ENCODE data around the gene RNF125. TPM values are rescaled to one million over a fixed set of nuclear protein-coding genes. Genes with fewer than 3 reads are reported as not detected.

RNF125 gene
- total and polyA plus RNA-seq, 9 of the 15 experiments (the other 6 are each of a cell fraction or from before 2014, with no cell fraction given): 0.01 to 0.29 (median 0.07) TPM; not detected in 1

DNA sequence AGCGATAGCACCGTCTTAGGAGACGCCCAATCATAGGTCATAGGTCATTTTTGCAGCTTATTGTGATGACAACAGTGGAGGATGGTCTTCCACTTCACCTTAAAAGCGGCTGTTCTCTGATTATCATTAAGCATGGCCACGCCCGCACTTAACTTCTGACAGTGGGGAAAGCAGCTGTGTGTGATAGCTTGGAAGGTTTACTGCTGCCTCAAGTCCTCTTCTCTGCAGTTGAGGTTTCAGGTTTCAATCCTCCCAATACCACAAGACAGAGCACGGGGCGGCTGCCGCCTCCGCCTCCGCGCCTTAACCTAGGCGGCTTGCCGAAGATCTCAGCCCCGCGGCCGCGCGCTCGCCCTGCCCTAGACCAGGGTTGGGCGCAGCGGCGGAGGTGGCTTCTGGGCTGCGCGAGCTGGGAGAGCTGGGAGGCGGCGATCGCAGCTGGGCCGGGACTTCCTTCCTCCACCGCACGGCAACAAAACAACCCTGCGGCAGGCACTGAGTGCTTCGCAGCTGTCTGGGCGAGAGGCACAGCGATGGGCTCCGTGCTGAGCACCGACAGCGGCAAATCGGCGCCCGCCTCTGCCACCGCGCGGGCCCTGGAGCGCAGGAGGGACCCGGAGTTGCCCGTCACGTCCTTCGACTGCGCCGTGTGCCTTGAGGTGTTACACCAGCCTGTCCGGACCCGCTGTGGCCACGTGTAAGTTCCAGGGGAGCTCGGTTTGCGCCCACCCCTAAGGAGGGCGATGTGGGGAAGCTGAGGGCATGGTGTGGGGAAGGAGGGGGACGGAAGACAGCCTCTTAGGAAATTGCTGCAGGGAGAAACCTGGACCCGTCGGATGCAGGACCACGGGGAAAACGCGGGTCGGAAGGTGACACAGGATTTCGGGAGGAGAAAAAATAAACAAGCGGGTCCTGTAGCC, at the start of gene RNF125 (continued):
- TF ChIP-seq TEAD1 (CRISPR knock-in tag; IDR thresholded peaks at IDR 0.05): no peak
- TF ChIP-seq ZNF583 (CRISPR knock-in tag; IDR thresholded peaks at IDR 0.05): no peak
- no peak for TF ChIP-seq ZNF274 (IDR thresholded peaks at IDR 0.05; ENCODE audit: borderline replicate concordance, low read depth, low read length)
- no peak for TF ChIP-seq ZZZ3 (IDR thresholded peaks at IDR 0.05)
- no peak for TF ChIP-seq ZBTB1 (CRISPR knock-in tag; IDR thresholded peaks at IDR 0.05; ENCODE audit: borderline replicate concordance, low read depth)
- TF ChIP-seq KAT7 (CRISPR knock-in tag; IDR thresholded peaks at IDR 0.05; ENCODE audit: borderline replicate concordance): no peak
- TF ChIP-seq EP300 (IDR thresholded peaks at IDR 0.05; ENCODE audit: low read length): peak; percentile 39; the same call in 1 of the 2 replicates
- TF ChIP-seq, protein P1, sequence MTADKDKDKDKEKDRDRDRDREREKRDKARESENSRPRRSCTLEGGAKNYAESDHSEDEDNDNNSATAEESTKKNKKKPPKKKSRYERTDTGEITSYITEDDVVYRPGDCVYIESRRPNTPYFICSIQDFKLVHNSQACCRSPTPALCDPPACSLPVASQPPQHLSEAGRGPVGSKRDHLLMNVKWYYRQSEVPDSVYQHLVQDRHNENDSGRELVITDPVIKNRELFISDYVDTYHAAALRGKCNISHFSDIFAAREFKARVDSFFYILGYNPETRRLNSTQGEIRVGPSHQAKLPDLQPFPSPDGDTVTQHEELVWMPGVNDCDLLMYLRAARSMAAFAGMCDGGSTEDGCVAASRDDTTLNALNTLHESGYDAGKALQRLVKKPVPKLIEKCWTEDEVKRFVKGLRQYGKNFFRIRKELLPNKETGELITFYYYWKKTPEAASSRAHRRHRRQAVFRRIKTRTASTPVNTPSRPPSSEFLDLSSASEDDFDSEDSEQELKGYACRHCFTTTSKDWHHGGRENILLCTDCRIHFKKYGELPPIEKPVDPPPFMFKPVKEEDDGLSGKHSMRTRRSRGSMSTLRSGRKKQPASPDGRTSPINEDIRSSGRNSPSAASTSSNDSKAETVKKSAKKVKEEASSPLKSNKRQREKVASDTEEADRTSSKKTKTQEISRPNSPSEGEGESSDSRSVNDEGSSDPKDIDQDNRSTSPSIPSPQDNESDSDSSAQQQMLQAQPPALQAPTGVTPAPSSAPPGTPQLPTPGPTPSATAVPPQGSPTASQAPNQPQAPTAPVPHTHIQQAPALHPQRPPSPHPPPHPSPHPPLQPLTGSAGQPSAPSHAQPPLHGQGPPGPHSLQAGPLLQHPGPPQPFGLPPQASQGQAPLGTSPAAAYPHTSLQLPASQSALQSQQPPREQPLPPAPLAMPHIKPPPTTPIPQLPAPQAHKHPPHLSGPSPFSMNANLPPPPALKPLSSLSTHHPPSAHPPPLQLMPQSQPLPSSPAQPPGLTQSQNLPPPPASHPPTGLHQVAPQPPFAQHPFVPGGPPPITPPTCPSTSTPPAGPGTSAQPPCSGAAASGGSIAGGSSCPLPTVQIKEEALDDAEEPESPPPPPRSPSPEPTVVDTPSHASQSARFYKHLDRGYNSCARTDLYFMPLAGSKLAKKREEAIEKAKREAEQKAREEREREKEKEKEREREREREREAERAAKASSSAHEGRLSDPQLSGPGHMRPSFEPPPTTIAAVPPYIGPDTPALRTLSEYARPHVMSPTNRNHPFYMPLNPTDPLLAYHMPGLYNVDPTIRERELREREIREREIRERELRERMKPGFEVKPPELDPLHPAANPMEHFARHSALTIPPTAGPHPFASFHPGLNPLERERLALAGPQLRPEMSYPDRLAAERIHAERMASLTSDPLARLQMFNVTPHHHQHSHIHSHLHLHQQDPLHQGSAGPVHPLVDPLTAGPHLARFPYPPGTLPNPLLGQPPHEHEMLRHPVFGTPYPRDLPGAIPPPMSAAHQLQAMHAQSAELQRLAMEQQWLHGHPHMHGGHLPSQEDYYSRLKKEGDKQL (CRISPR knock-in tag; IDR thresholded peaks at IDR 0.05; ENCODE audit: borderline replicate concordance): no peak
- peak; percentile 56 for TF ChIP-seq SMAD4 (CRISPR knock-in tag; conservative IDR thresholded peaks at IDR 0.05)
- peak in 1 of 2 experiments; percentile 41; a peak in 1 of 4 replicates for TF ChIP-seq KDM4B (IDR thresholded peaks at IDR 0.05; ENCODE audit: borderline replicate concordance in 2 of 2, low read depth in 1 of 2)
- TF ChIP-seq, protein P2, sequence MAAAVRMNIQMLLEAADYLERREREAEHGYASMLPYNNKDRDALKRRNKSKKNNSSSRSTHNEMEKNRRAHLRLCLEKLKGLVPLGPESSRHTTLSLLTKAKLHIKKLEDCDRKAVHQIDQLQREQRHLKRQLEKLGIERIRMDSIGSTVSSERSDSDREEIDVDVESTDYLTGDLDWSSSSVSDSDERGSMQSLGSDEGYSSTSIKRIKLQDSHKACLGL (CRISPR knock-in tag; IDR thresholded peaks at IDR 0.05; ENCODE audit: borderline replicate concordance, poor library complexity, severe bottlenecking): no peak
- no peak for TF ChIP-seq FOXJ3 (CRISPR knock-in tag; IDR thresholded peaks at IDR 0.05)
- TF ChIP-seq ZEB2 (IDR thresholded peaks at IDR 0.05): 0 out of 2 replicates have a peak, but pooled peaks have one; percentile 15
- TF ChIP-seq GTF2A2 (tag; IDR thresholded peaks at IDR 0.05): no peak
- TF ChIP-seq ESRRA (IDR thresholded peaks at IDR 0.05; ENCODE audit: borderline replicate concordance, low read depth): peak; percentile 40; the same call in 1 of the 2 replicates
- TF ChIP-seq ZNF217 (CRISPR knock-in tag; IDR thresholded peaks at IDR 0.05): no peak
- no peak for TF ChIP-seq FOSL1 (tag; conservative IDR thresholded peaks at IDR 0.05)
- TF ChIP-seq ZNF551 (CRISPR knock-in tag; IDR thresholded peaks at IDR 0.05): no peak
- no peak for TF ChIP-seq SP2 (IDR thresholded peaks at IDR 0.05; ENCODE audit: extremely low read depth, low read depth, low read length, poor library complexity, severe bottlenecking)
- peak; percentile 50; the same call in 1 of the 2 replicates for TF ChIP-seq ARID1B (IDR thresholded peaks at IDR 0.05)
- no peak for TF ChIP-seq HMGN3 (IDR thresholded peaks at IDR 0.05; ENCODE audit: borderline replicate concordance, extremely low read depth, insufficient read length, low read depth, low read length)
- TF ChIP-seq NRF1 (conservative IDR thresholded peaks at IDR 0.05 in 1 of 2, IDR thresholded peaks at IDR 0.05 in 1 of 2): peak; percentile 78 to 83
